Panc1 (cell line): ENCODE results near the gene GPM6B. TPM values are rescaled to one million over a fixed set of nuclear protein-coding genes. Genes with fewer than 3 reads are reported as not detected.

Experiments
- ATAC-seq: fragments of 200-7000 bp; cut with Tn5 transposase; 2 replicates; pipeline ENCODE4 v1.9.1; 2020; ENCODE audit warnings: mild to moderate bottlenecking, moderate library complexity
- BruUV-seq: library from RNA; stranded (reverse); fragments of 400-500 nt; replicated peaks from 2 replicates; lab custom pipeline; 2021; lab: Mats Ljungman, UMichigan
- CTCF ChIA-PET: fragments of 300-600 bp; sonication (Branson Sonifier 250); formaldehyde crosslinking; loops from one replicate; lab custom pipeline; 2022; ENCODE audit warnings: antibody characterized with exemption; lab: Charles Lee
- POLR2A ChIA-PET: fragments of 300-600 bp; sonication (Branson Sonifier 250); formaldehyde crosslinking; loops from one replicate; lab custom pipeline; 2022; ENCODE audit warnings: antibody characterized with exemption; lab: Charles Lee
- DNase-seq: peaks from one replicate; pipeline ENCODE4 v3.0.0-alpha.2; 2010; ENCODE audit warnings: low read depth, low spot score
- H3K27ac ChIP-seq: 2 replicates; pipeline ENCODE4 v1.5.1; 2011; ENCODE audit warnings: mild to moderate bottlenecking, low read length, inconsistent platforms
- H3K27me3 ChIP-seq: fragments of 200-500 bp; sonication (Bioruptor generic); 2 replicates; pipeline ENCODE4 v1.6.0; 2014; ENCODE audit warnings: low read length, inconsistent platforms; ENCODE audit not compliant: control insufficient read depth, insufficient read depth
- H3K36me3 ChIP-seq: fragments of 200-500 bp; sonication (Bioruptor generic); 2 replicates; pipeline ENCODE4 v1.5.1; 2014; ENCODE audit warnings: inconsistent platforms, mild to moderate bottlenecking, low read length, moderate library complexity; ENCODE audit not compliant: control insufficient read depth, insufficient read depth
- H3K4me1 ChIP-seq: 2 replicates; pipeline ENCODE4 v1.5.1; 2011; ENCODE audit warnings: inconsistent platforms, mild to moderate bottlenecking, low read length, moderate library complexity; ENCODE audit not compliant: control insufficient read depth, insufficient read depth
- H3K4me3 ChIP-seq, 2 experiments: 2 replicates each; pipeline ENCODE4 v1.5.1; 2011 to 2012; ENCODE audit warnings: low read depth in 2 of 2, low read length in 2 of 2, mild to moderate bottlenecking in 2 of 2, inconsistent platforms in 1 of 2, moderate library complexity in 1 of 2
- H3K9me3 ChIP-seq: fragments of 200-500 bp; sonication (Bioruptor generic); 2 replicates; pipeline ENCODE4 v1.5.1; 2014; ENCODE audit warnings: low read depth, mild to moderate bottlenecking, inconsistent platforms, low read length, moderate library complexity; ENCODE audit not compliant: control insufficient read depth, insufficient read depth
- POLR2AphosphoS5 ChIP-seq: IDR thresholded peaks from 2 replicates; pipeline ENCODE4 v1.6.1; 2012; ENCODE audit warnings: mild to moderate bottlenecking, low read depth, low read length, moderate library complexity
- REST ChIP-seq, 2 experiments: IDR thresholded peaks; 2 replicates each; pipeline ENCODE4 v1.6.1; 2011 to 2012; ENCODE audit warnings: low read depth in 2 of 2, control low read depth in 1 of 2, low read length in 1 of 2, mild to moderate bottlenecking in 1 of 2, moderate library complexity in 1 of 2; ENCODE audit not compliant: insufficient read depth in 1 of 2
- SIN3A ChIP-seq: IDR thresholded peaks from 2 replicates; pipeline ENCODE4 v1.6.1; 2012; ENCODE audit warnings: low read depth, mild to moderate bottlenecking, low read length, moderate library complexity, borderline replicate concordance; ENCODE audit not compliant: insufficient read depth
- TCF7L2 ChIP-seq: IDR thresholded peaks from 2 replicates; pipeline ENCODE4 v1.6.1; 2011; ENCODE audit warnings: mild to moderate bottlenecking, low read depth, low read length, inconsistent platforms
- in situ Hi-C: cut with HindIII; loops from 2 replicates; pipeline ENCODE4 v1.10.0; 2016; ENCODE audit warnings: low sequenced_read_pairs, low pct_unique_long_range_greater_than_20kb
- intact Hi-C: fragments of 100-400 bp; cut with micrococcal nuclease; formaldehyde crosslinking; loops from one replicate; pipeline ENCODE4 v1.10.0; 2022; ENCODE audit not compliant: unreplicated experiment
- total RNA-seq: library from RNA; stranded (reverse); gene quantifications from one replicate; pipeline ENCODE4 v1.2.1, GENCODE V29; 2021; ENCODE audit not compliant: unreplicated experiment
- TF ChIP-seq, protein P1 (sequence below): fragments of 450-650 bp; IDR thresholded peaks from 2 replicates; pipeline ENCODE4 v1.5.1; 2017; ENCODE audit warnings: mild to moderate bottlenecking

Gene GPM6B
- total RNA-seq, 1 experiment from 2014 or later = not detected

DNA sequence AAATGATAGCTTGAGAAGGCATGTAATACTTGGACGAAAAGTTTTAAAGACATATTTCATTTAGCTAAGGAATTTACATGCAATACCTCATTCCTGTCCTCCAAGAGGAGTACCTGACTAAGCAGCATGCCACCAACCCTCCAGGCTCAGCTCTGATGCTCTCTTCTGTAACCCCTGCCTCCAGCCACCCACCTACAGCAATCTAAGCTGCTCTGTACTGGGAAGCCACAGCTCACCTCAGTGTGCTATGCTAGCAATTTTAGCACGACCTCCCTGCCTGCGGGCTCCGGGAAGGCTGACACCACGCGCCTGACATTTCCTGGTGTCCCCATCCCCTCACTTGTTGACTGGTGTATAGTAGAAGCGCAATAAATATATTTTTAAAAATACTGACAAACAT is 23.2 kb upstream of the GPM6B start:
- in situ Hi-C loops = no loop called here
- ChIA-PET POLR2A (no interaction called here), CTCF (no interaction called here)
- DNase-seq (no peak), ATAC-seq (no peak)
- TF ChIP-seq TCF7L2 = no peak
- TF ChIP-seq REST (IDR thresholded peaks at IDR 0.05; ENCODE audit: insufficient read depth in 1 of 2, low read depth in 2 of 2, low read length in 1 of 2) = no peak
- TF ChIP-seq POLR2AphosphoS5 = no peak
- no peak for TF ChIP-seq SIN3A
- TF ChIP-seq, protein P1, sequence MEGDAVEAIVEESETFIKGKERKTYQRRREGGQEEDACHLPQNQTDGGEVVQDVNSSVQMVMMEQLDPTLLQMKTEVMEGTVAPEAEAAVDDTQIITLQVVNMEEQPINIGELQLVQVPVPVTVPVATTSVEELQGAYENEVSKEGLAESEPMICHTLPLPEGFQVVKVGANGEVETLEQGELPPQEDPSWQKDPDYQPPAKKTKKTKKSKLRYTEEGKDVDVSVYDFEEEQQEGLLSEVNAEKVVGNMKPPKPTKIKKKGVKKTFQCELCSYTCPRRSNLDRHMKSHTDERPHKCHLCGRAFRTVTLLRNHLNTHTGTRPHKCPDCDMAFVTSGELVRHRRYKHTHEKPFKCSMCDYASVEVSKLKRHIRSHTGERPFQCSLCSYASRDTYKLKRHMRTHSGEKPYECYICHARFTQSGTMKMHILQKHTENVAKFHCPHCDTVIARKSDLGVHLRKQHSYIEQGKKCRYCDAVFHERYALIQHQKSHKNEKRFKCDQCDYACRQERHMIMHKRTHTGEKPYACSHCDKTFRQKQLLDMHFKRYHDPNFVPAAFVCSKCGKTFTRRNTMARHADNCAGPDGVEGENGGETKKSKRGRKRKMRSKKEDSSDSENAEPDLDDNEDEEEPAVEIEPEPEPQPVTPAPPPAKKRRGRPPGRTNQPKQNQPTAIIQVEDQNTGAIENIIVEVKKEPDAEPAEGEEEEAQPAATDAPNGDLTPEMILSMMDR = no peak
- no peaks in the 10 kb centered on the region for H3K27me3 ChIP-seq
- no peaks in the 10 kb centered on the region for H3K9me3 ChIP-seq
- no peak overlapping the region for H3K27ac ChIP-seq
- intact Hi-C loops = no loop called here
- no peak overlapping the region for H3K4me3 ChIP-seq
- no TSS peak for BruUV-seq
- no peaks in the 10 kb centered on the region for H3K36me3 ChIP-seq
- no peaks in the 10 kb centered on the region for H3K4me1 ChIP-seq

DNA sequence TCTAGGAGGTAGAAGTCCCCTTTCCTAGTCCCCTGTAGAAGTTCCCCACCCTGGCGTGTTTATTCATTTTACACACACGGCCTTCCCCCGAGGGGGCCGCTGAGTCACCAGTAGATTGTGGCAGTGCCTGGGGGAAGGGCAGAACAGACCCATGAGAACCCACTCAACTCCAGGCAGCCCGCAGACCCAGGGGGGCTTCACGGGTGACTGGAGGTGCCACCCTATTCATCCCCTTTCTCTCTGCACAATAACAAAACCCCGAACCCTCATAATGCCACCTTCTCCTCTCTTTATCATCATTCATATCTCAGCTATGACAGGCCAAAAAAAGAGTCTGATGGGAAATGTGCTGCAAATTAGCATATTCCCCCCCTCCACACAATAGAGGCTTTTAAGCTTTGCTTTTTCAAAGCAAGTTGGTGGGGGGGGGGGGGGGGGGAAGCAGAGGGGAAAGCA is 20.4 kb upstream of the GPM6B start:
- Histone ChIP-seq H3K9me3 (no peaks in the 10 kb centered on the region), H3K36me3 (no peaks in the 10 kb centered on the region), H3K4me3 (no peak overlapping the region), H3K27me3 (no peaks in the 10 kb centered on the region), H3K4me1 (no peaks in the 10 kb centered on the region), H3K27ac (no peak overlapping the region)
- TF ChIP-seq, protein P1 = no peak
- TF ChIP-seq TCF7L2 (no peak), REST (IDR thresholded peaks at IDR 0.05; ENCODE audit: insufficient read depth in 1 of 2, low read depth in 2 of 2, low read length in 1 of 2) (no peak), POLR2AphosphoS5 (no peak)
- DNase-seq (no peak), ATAC-seq (no peak)
- CTCF ChIA-PET = no interaction called here
- intact Hi-C loops (no loop called here), in situ Hi-C loops (no loop called here)
- POLR2A ChIA-PET = no interaction called here
- no TSS peak for BruUV-seq
